Ovary (tissue), 3 donors: ENCODE results near the gene STX2.

Source experiments
- CTCF ChIP-seq, 3 donors: fragments of 450-650 bp in 2 of 3; fragments of 200-600 bp in 1 of 3; IDR thresholded peaks; one replicate each; pipeline versions ENCODE4 v1.5.1 to v1.8.0; 2016 to 2022; ENCODE audit warnings: antibody characterized with exemption in 3 of 3, mild to moderate bottlenecking in 1 of 3
- EP300 ChIP-seq: sonication (generic); formaldehyde crosslinking; IDR thresholded peaks from one replicate; pipeline ENCODE4 v1.6.1; 2017; ENCODE audit warnings: antibody characterized with exemption
- POLR2A ChIP-seq: fragments of 450-650 bp; IDR thresholded peaks from one replicate; pipeline ENCODE4 v1.6.1; 2017; ENCODE audit warnings: antibody characterized with exemption, mild to moderate bottlenecking, moderate library complexity
- donor health status: DM: no; HTN: no; CAD: no.

- no peak for TF ChIP-seq POLR2A
- TF ChIP-seq CTCF (IDR thresholded peaks at IDR 0.05), result no peak
- TF ChIP-seq EP300, result no peak
Observed at GRCh38 chr12:130787041-130787440, 52.0 kb downstream of the STX2 start.
